SJSA1 (cell line): Measurements from ENCODE around the gene ANGPTL1. TPM values are rescaled to one million over a fixed set of nuclear protein-coding genes. Genes with fewer than 3 reads are reported as not detected.

Source experiments
- DNase-seq, 2 experiments: peaks; one replicate each; pipeline ENCODE4 v3.0.0-alpha.2; 2015 to 2020; ENCODE audit warnings: low spot score in 2 of 2, low read depth in 1 of 2
- H3K27ac ChIP-seq: fragments of 250-450 bp; sonication (Bioruptor Pico); 2 replicates; pipeline ENCODE4 v1.5.1; 2020; ENCODE audit warnings: mild to moderate bottlenecking, moderate library complexity
- H3K27me3 ChIP-seq: fragments of 250-450 bp; sonication (Bioruptor Pico); replicated peaks from 2 replicates; pipeline ENCODE4 v1.5.1; 2020; ENCODE audit warnings: mild to moderate bottlenecking, moderate library complexity
- H3K36me3 ChIP-seq: fragments of 250-450 bp; sonication (Bioruptor Pico); 2 replicates; pipeline ENCODE4 v1.5.1; 2020; ENCODE audit warnings: mild to moderate bottlenecking
- H3K4me1 ChIP-seq: fragments of 250-450 bp; sonication (Bioruptor Pico); replicated peaks from 2 replicates; pipeline ENCODE4 v1.6.1; 2021; ENCODE audit warnings: mild to moderate bottlenecking
- H3K4me3 ChIP-seq: fragments of 250-450 bp; sonication (Bioruptor Pico); 2 replicates; pipeline ENCODE4 v1.5.1; 2020; ENCODE audit warnings: mild to moderate bottlenecking
- H3K9me3 ChIP-seq: fragments of 250-450 bp; sonication (Bioruptor Pico); replicated peaks from 2 replicates; pipeline ENCODE4 v1.5.1; 2020; ENCODE audit warnings: mild to moderate bottlenecking
- total RNA-seq: library from RNA; depleted of rRNA; stranded (reverse); fragments of >200 nt; shearing (Covaris generic); gene quantifications from 2 replicates; pipeline ENCODE4 v1.2.3, GENCODE V29; 2014

The ANGPTL1 gene
- total RNA-seq, 1 experiment from 2014 or later, result 0.13 TPM

GRCh38 chr1:178881950-178882349 is 11.1 kb upstream of the ANGPTL1 start:
- Histone ChIP-seq H3K27ac (no peak overlapping the region), H3K4me1 (no peaks in the 10 kb centered on the region), H3K9me3 (no peaks in the 10 kb centered on the region), H3K4me3 (no peak overlapping the region), H3K27me3 (no peaks in the 10 kb centered on the region), H3K36me3 (no peaks in the 10 kb centered on the region)
- DNase-seq, result no peak

DNA sequence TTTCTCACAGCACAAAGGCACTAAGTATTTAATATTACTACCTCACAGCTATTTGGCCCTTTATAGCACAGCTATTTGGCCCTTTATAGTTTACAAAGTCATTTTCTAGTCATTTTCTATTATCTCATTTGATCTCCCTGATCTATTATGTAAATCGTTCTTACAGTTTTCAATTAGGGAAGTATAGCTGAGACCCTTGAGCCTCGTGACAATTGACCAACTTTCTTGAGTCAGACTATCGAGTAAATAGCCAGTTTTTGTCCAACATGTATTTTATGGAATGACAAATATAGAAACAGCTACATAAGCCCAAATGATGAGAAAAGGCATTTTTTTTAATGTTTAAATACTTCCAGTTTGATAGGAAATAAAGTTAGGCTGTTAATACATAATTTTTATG is 7.0 kb upstream of the ANGPTL1 start:
- Histone ChIP-seq H3K27ac (no peak overlapping the region), H3K4me1 (no peaks in the 10 kb centered on the region), H3K4me3 (no peak overlapping the region), H3K36me3 (no peaks in the 10 kb centered on the region), H3K9me3 (no peaks in the 10 kb centered on the region), H3K27me3 (no peaks in the 10 kb centered on the region)
- DNase-seq, result no peak

- no peak for DNase-seq
- H3K9me3 ChIP-seq, result no peaks in the 10 kb centered on the region
- H3K27ac ChIP-seq, result no peak overlapping the region
- no peak overlapping the region for H3K4me3 ChIP-seq
- H3K36me3 ChIP-seq, result no peaks in the 10 kb centered on the region
- no peaks in the 10 kb centered on the region for H3K27me3 ChIP-seq
- H3K4me1 ChIP-seq, result 0 out of 2 replicates have a peak, but pooled peaks cover under 1% of the 10 kb centered on the region
These were observed 5.1 kb upstream of the ANGPTL1 start for GRCh38 chr1:178875936-178876335.

- no peaks in the 10 kb centered on the region for H3K36me3 ChIP-seq
- no peak overlapping the region for H3K27ac ChIP-seq
- no peaks in the 10 kb centered on the region for H3K9me3 ChIP-seq
- H3K27me3 ChIP-seq, result no peaks in the 10 kb centered on the region
- DNase-seq, result no peak
- 0 out of 2 replicates have a peak, but pooled peaks cover 10% of the 10 kb centered on the region for H3K4me1 ChIP-seq
- no peak overlapping the region for H3K4me3 ChIP-seq
These were observed 4.1 kb upstream of the ANGPTL1 start for GRCh38 chr1:178874966-178875365.

DNA sequence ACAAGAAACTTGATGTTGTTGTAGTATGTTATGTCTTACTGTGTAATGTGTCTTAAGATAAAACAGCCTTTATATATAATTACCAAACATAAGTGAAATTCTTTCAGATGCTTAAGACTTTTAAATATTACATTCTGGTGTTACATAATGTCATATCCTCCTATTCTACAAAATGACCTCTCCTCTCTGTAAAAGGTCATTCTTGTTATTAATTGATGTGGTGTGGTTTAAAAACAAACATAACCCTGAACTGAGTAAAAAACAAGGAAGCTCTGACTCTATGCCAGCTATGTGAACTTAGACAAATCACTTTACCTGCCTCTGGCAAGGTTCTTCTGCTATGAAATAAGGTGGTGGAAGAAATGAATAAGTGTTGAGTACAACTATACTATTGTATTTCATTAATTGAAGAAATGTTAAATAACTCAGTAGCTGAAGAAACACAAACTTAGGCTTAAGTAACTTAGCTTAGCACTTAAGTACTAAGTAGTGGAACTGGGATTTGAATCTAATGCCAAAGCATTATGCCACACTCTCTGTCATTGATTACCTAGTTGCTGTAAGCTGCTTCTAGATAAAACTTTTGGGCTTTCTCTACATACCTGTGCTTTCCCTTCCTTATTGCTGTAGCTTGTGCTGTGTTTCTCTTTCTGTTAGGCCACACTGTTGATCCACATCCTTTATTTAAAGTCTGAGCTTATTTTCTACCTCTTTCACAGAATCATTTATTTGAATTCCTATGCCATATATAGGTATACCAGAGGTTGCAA is 859 bp upstream of the ANGPTL1 start:
- Histone ChIP-seq H3K4me1 (peaks cover 15% of the 10 kb centered on the region; the same call in 1 of the 2 replicates), H3K27ac (no peak overlapping the region), H3K36me3 (no peaks in the 10 kb centered on the region), H3K27me3 (no peaks in the 10 kb centered on the region), H3K4me3 (no peak overlapping the region), H3K9me3 (no peaks in the 10 kb centered on the region)
- no peak for DNase-seq

GRCh38 chr1:178870221-178870620 is 656 bp downstream of the ANGPTL1 start:
- Histone ChIP-seq H3K27ac (no peak overlapping the region), H3K4me1 (peaks cover 15% of the 10 kb centered on the region; the same call in 1 of the 2 replicates), H3K36me3 (no peaks in the 10 kb centered on the region), H3K27me3 (no peaks in the 10 kb centered on the region), H3K9me3 (no peaks in the 10 kb centered on the region), H3K4me3 (no peak overlapping the region)
- DNase-seq, result no peak

GRCh38 chr1:178869119-178869697 is 1.7 kb downstream of the ANGPTL1 start:
- Histone ChIP-seq H3K36me3 (no peaks in the 10 kb centered on the region), H3K4me1 (peaks cover 15% of the 10 kb centered on the region; the same call in 1 of the 2 replicates), H3K27me3 (no peaks in the 10 kb centered on the region), H3K4me3 (no peak overlapping the region), H3K9me3 (no peaks in the 10 kb centered on the region), H3K27ac (no peak overlapping the region)
- DNase-seq, result no peak

DNA sequence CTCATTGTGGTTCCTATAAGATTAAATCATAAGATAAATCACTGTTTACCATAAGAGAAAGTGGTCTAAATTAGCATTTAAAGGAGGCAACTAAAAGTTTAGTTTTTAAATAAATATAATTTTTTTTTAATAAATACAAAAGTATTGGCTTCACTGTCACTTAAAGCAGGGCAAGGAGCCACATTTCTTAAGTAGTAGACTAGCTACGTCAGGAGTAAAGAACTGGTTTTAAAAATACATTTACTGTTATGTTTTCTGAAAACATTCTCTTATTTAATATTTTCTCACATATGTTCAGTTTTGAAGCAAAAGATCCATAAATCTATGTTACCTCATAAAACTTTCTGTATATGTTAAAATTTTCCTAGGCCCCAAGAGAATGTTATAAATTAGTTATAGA is 2.2 kb downstream of the ANGPTL1 start:
- DNase-seq, result no peak
- Histone ChIP-seq H3K27ac (no peak overlapping the region), H3K27me3 (no peaks in the 10 kb centered on the region), H3K9me3 (no peaks in the 10 kb centered on the region), H3K36me3 (no peaks in the 10 kb centered on the region), H3K4me3 (no peak overlapping the region), H3K4me1 (peaks cover 15% of the 10 kb centered on the region; the same call in 1 of the 2 replicates)

DNA sequence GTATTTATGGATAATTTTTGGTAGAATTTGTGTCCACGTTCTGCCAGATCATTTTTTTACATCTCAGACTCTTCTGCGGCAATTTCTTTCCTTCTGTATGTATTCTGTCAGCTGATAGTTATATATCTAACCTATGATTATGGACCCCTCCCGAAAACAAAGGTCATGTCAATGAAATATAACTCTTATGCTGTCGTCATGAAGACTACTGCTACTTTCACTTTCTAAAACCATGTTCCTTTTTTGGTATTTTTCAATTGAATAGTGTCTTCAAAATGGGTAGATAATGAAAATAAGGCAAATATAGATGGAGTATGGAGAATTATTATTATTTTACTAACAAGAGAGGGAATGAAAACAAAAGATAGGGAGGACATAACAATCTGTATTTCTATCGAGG is 3.2 kb downstream of the ANGPTL1 start:
- DNase-seq, result peak in 1 of 2 experiments; percentile 47
- Histone ChIP-seq H3K36me3 (no peaks in the 10 kb centered on the region), H3K9me3 (no peaks in the 10 kb centered on the region), H3K4me1 (peaks cover 15% of the 10 kb centered on the region; the same call in 1 of the 2 replicates), H3K27me3 (no peaks in the 10 kb centered on the region), H3K27ac (peak overlapping the region; percentile 45), H3K4me3 (peak overlapping the region; percentile 24)

- H3K9me3 ChIP-seq, result no peaks in the 10 kb centered on the region
These were observed 6.6 kb downstream of the ANGPTL1 start for GRCh38 chr1:178864326-178864725.

GRCh38 chr1:178862864-178863263 is 8.0 kb downstream of the ANGPTL1 start:
- Histone ChIP-seq H3K9me3 (no peaks in the 10 kb centered on the region), H3K4me3 (no peak overlapping the region), H3K4me1 (peaks cover 6% of the 10 kb centered on the region; the same call in 1 of the 2 replicates), H3K27ac (no peak overlapping the region), H3K36me3 (no peaks in the 10 kb centered on the region), H3K27me3 (no peaks in the 10 kb centered on the region)
- no peak for DNase-seq

More at GRCh38 chr1:178864326-178864725, 6.6 kb downstream of the ANGPTL1 start:
- H3K4me3 ChIP-seq, result no peak overlapping the region
- DNase-seq, result no peak
- no peak overlapping the region for H3K27ac ChIP-seq
- H3K36me3 ChIP-seq, result no peaks in the 10 kb centered on the region
- peaks cover 6% of the 10 kb centered on the region; the same call in 1 of the 2 replicates for H3K4me1 ChIP-seq
- no peaks in the 10 kb centered on the region for H3K27me3 ChIP-seq

DNA sequence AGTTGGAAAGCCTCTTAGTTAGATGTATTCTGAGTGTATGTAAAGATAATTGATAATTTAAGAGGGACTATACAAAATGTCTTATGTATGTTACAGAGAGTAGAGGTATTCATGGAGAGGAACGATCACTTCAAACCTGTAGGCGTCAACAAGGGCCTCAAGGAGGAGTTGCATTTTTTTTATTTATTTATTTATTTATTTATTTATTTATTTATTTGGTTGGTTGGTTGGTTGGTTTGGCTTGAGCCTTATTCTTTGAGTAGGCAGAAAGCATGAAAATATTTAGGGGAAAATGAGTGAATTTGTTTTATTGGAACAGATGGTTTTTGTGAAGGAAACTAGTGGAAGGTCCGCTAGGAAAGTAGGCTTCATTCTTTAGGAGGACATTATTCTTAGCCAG is 8.5 kb downstream of the ANGPTL1 start:
- H3K27ac ChIP-seq, result no peak overlapping the region
- H3K9me3 ChIP-seq, result no peaks in the 10 kb centered on the region
- no peaks in the 10 kb centered on the region for H3K27me3 ChIP-seq
- no peak for DNase-seq
- peaks cover 4% of the 10 kb centered on the region; the same call in 1 of the 2 replicates for H3K4me1 ChIP-seq
- H3K36me3 ChIP-seq, result no peaks in the 10 kb centered on the region
- no peak overlapping the region for H3K4me3 ChIP-seq

DNA sequence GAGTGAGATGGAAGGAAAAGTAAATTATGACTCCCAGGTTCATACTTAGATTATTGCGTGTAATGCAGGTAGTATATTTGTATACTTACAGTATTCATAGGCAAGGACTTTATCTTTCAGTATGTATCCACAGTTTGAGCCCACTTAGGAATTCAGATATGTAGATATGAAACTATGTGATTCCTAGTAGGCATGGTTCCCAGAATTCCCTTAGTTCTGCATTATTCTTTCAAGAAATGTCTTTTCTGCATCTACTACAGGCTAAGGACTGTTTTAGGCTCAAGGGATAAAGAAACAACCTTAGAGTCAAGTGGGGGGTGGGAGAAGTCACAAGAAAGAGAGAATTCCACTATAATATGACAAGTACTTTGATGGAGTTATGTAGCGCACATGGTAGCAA is 13.8 kb downstream of the ANGPTL1 start:
- DNase-seq, result no peak
- Histone ChIP-seq H3K4me1 (no peaks in the 10 kb centered on the region), H3K27ac (no peak overlapping the region), H3K27me3 (no peaks in the 10 kb centered on the region), H3K9me3 (no peaks in the 10 kb centered on the region), H3K4me3 (no peak overlapping the region), H3K36me3 (no peaks in the 10 kb centered on the region)

DNA sequence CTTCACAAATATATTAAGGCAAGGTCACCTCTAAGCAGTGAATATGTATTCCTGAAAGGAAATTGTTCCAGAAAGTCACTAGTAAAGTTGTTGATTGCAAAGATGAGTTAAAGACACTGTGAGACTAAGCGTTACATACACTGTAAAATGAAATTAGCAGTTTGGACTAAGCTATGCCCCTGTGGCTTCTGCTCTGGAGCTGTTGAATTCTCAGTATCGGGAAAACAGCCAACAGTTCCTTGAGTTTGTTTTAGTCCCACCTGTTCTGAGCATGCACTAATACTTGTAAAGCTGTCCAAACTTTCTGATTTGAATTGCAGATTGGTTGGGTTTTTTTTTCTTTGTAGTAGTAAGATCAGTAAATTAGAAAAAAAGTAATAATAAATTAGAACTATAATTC is 21.0 kb downstream of the ANGPTL1 start:
- DNase-seq, result no peak
- H3K27me3 ChIP-seq, result no peaks in the 10 kb centered on the region

More for the DNA sequence above, 21.0 kb downstream of the ANGPTL1 start:
- Histone ChIP-seq H3K27ac (no peak overlapping the region), H3K9me3 (no peaks in the 10 kb centered on the region), H3K36me3 (no peaks in the 10 kb centered on the region), H3K4me1 (peaks cover 5% of the 10 kb centered on the region; the same call in 1 of the 2 replicates), H3K4me3 (no peak overlapping the region)
